HepG2 (cell line): ENCODE results near the gene PA2G4. TPM values are rescaled to one million over a fixed set of nuclear protein-coding genes. Genes with fewer than 3 reads are reported as not detected.

Source experiments
- ATAC-seq: fragments of 200-7000 bp; cut with Tn5 transposase; 3 replicates; pipeline ENCODE4 v1.9.1; 2020; ENCODE audit warnings: mild to moderate bottlenecking, moderate library complexity
- BruUV-seq: library from RNA; stranded (reverse); fragments of 400-500 nt; replicated peaks from 2 replicates; lab custom pipeline; 2021; lab: Mats Ljungman, UMichigan
- CTCF ChIA-PET: fragments of 300-600 bp; formaldehyde crosslinking; extraction: SDS; loops from one replicate; lab custom pipeline; 2021; ENCODE audit warnings: low total read pairs, inconsistent platforms, low intra/inter-chr PET ratio; lab: Yijun Ruan, JAX
- POLR2A ChIA-PET: fragments of 350-600 bp; sonication (Branson Sonifier 250); formaldehyde crosslinking; loops from one replicate; lab custom pipeline; 2020; ENCODE audit warnings: antibody characterized with exemption, inconsistent platforms; lab: Yijun Ruan, JAX
- DNase-seq: peaks from one replicate; pipeline ENCODE4 v3.0.0-alpha.2; 2015; ENCODE audit warnings: low spot score
- FAIRE-seq: peaks from 3 replicates; lab custom pipeline; 2011; peaks lifted over from hg19 to GRCh38; lab: Jason Lieb, UNC
- H2AFZ ChIP-seq: one replicate; pipeline ENCODE4 v1.6.1; 2011; ENCODE audit warnings: low read length, inconsistent platforms
- H3K27ac ChIP-seq: fragments of 300-600 bp; 3 replicates; pipeline ENCODE4 v1.8.0; 2011; ENCODE audit warnings: mixed run types, mild to moderate bottlenecking, mixed read lengths, low read length, inconsistent platforms; ENCODE audit not compliant: insufficient read depth; ENCODE audit errors: extremely low read length
- H3K27me3 ChIP-seq, 2 experiments: fragments of 200-600 bp in 1 of 2; 2 replicates in 1 of 2; 3 replicates in 1 of 2; pipeline versions ENCODE4 v1.6.0 to v1.8.0; 2011; ENCODE audit warnings: low read length in 2 of 2, mild to moderate bottlenecking in 2 of 2, moderate library complexity in 2 of 2, inconsistent platforms in 1 of 2; ENCODE audit not compliant: insufficient read depth in 2 of 2, control insufficient read depth in 1 of 2
- H3K36me3 ChIP-seq, 2 experiments: fragments of 200-600 bp in 1 of 2; replicated peaks in 1 of 2; 2 replicates in 1 of 2; 3 replicates in 1 of 2; pipeline versions ENCODE4 v1.5.1 to v1.8.0; 2011; ENCODE audit warnings: low read length in 2 of 2, inconsistent platforms in 1 of 2; ENCODE audit not compliant: insufficient read depth in 2 of 2, control insufficient read depth in 1 of 2
- H3K4me1 ChIP-seq: 2 replicates; pipeline ENCODE4 v1.5.1; 2012; ENCODE audit warnings: low read length, inconsistent platforms; ENCODE audit not compliant: insufficient read depth
- H3K4me2 ChIP-seq: 2 replicates; pipeline ENCODE4 v1.6.0; 2011; ENCODE audit warnings: low read depth, low read length, inconsistent platforms
- H3K4me3 ChIP-seq, 3 experiments: fragments of 200-600 bp in 1 of 3; sonication (generic), shearing (Covaris generic) in 1 of 3; replicated peaks in 1 of 3; 2 replicates each; pipeline ENCODE4 v1.5.1; 2011 to 2016; ENCODE audit warnings: low read length in 3 of 3, inconsistent platforms in 2 of 3, low read depth in 2 of 3, mild to moderate bottlenecking in 2 of 3, control low read depth in 1 of 3, mixed read lengths in 1 of 3; ENCODE audit not compliant: insufficient read depth in 1 of 3
- H3K79me2 ChIP-seq: one replicate; pipeline ENCODE4 v1.6.1; 2011; ENCODE audit warnings: low read length, inconsistent platforms; ENCODE audit not compliant: insufficient read depth
- H3K9ac ChIP-seq: 2 replicates; pipeline ENCODE4 v1.6.0; 2011; ENCODE audit warnings: mild to moderate bottlenecking, low read depth, low read length, inconsistent platforms; ENCODE audit not compliant: insufficient read depth
- H3K9me3 ChIP-seq: 2 replicates; pipeline ENCODE4 v1.5.1; 2012; ENCODE audit warnings: mild to moderate bottlenecking, low read length
- H4K20me1 ChIP-seq: 2 replicates; pipeline ENCODE4 v1.6.0; 2011; ENCODE audit warnings: inconsistent platforms, mild to moderate bottlenecking, low read length, moderate library complexity; ENCODE audit not compliant: insufficient read depth
- AHR ChIP-seq: IDR thresholded peaks from 2 replicates; pipeline ENCODE4 v1.6.1; 2018; ENCODE audit warnings: missing genetic modification reagents, missing compliant biosample characterization
- MED8 ChIP-seq: sonication (generic); formaldehyde crosslinking; IDR thresholded peaks from 2 replicates; pipeline ENCODE4 v1.8.1; 2023; ENCODE audit warnings: mild to moderate bottlenecking, missing genetic modification reagents; ENCODE audit not compliant: insufficient replicate concordance
- RARA ChIP-seq: IDR thresholded peaks from 2 replicates; pipeline ENCODE4 v1.6.1; 2016; ENCODE audit warnings: missing genetic modification reagents, missing compliant biosample characterization
- RXRA ChIP-seq: sonication (generic); formaldehyde crosslinking; IDR thresholded peaks from 2 replicates; pipeline ENCODE4 v1.5.1; 2020; ENCODE audit warnings: missing genetic modification reagents
- SSRP1 ChIP-seq: IDR thresholded peaks from 2 replicates; pipeline ENCODE4 v1.6.1; 2016; ENCODE audit warnings: control low read depth
- THYN1 ChIP-seq: sonication (generic); formaldehyde crosslinking; IDR thresholded peaks from 2 replicates; pipeline ENCODE4 v1.8.1; 2023; ENCODE audit warnings: low read depth, mild to moderate bottlenecking, moderate library complexity, missing genetic modification reagents, borderline replicate concordance
- ZBTB33 ChIP-seq: sonication (generic); formaldehyde crosslinking; IDR thresholded peaks from 2 replicates; pipeline ENCODE4 v1.4.0; 2020; ENCODE audit warnings: missing genetic modification reagents
- ZNF10 ChIP-seq: sonication (generic); formaldehyde crosslinking; IDR thresholded peaks from 2 replicates; pipeline ENCODE4 v1.4.0; 2020; ENCODE audit warnings: mild to moderate bottlenecking, low read depth, missing genetic modification reagents, borderline replicate concordance
- ZNF496 ChIP-seq: sonication (generic); formaldehyde crosslinking; IDR thresholded peaks from 2 replicates; pipeline ENCODE4 v1.8.1; 2023; ENCODE audit warnings: mild to moderate bottlenecking, moderate library complexity, missing genetic modification reagents; ENCODE audit not compliant: insufficient replicate concordance
- ZSCAN25 ChIP-seq: sonication (generic); formaldehyde crosslinking; IDR thresholded peaks from 2 replicates; pipeline ENCODE4 v1.8.0; 2022; ENCODE audit warnings: mild to moderate bottlenecking, missing genetic modification reagents
- ZXDC ChIP-seq: sonication (generic); formaldehyde crosslinking; IDR thresholded peaks from 2 replicates; pipeline ENCODE4 v1.5.0; 2020; ENCODE audit warnings: mild to moderate bottlenecking, missing genetic modification reagents
- WGBS: methylation state at CpG from one replicate; pipeline ENCODE4 v1.1.6; 2017; ENCODE audit warnings: low lambda C conversion rate; 5-methylcytosine and 5-hydroxymethylcytosine counted together
- in situ Hi-C: cut with HindIII; loops from 2 replicates; pipeline ENCODE4 v1.10.0; 2017; ENCODE audit warnings: low pct_unique_long_range_greater_than_20kb; ENCODE audit not compliant: extremely low pct_ligation_motif_present
- intact Hi-C: fragments of 100-400 bp; cut with micrococcal nuclease; formaldehyde crosslinking; loops from one replicate; pipeline ENCODE4 v1.10.0; 2022; ENCODE audit not compliant: unreplicated experiment
- polyA plus RNA-seq, 8 experiments: library from polyadenylated mRNA; depleted of rRNA in 3 of 8; stranded (reverse) in 7 of 8; unstranded in 1 of 8; fragments of >200 nt; fragmentation: Illumina TruSeq in 4 of 8; extraction: Trizol in 4 of 8; gene quantifications; 2 replicates each; pipeline versions ENCODE4 v1.2.1 to v1.2.3, GENCODE V29; 2011 to 2016; ENCODE audit warnings: low read depth in 4 of 8, missing spikeins in 1 of 8, mixed read lengths in 1 of 8; ENCODE audit not compliant: insufficient read depth in 1 of 8
- total RNA-seq, 5 experiments: library from RNA; depleted of rRNA; stranded (reverse); fragments of >200 nt; fragmentation: Illumina TruSeq; extraction: Trizol; gene quantifications; 2 replicates each; pipeline ENCODE4 v1.2.3, GENCODE V29; 2016; ENCODE audit warnings: low read depth in 1 of 5

Gene PA2G4
- total and polyA plus RNA-seq, 2 of the 13 experiments (the other 11 are each of a cell fraction or from before 2014, with no cell fraction given), result 147 to 240 TPM

GRCh38 chr12:56154818-56155217 is 50.5 kb downstream of the PA2G4 start:
- no peak for ATAC-seq
- CTCF ChIA-PET, result no interaction called here
- peak; percentile 20 for TF ChIP-seq MED8 (CRISPR knock-in tag)
- TF ChIP-seq ZSCAN25 (CRISPR knock-in tag), result no peak
- POLR2A ChIA-PET, result interaction anchor here (0.8 to 2.3 kb wide), 7 partner anchors 27 to 67 kb away, joined by 3 to 17 read pairs (median 4); partner anchors contain the start of genes ESYT1, PA2G4, RNF41 and SMARCC2
- Histone ChIP-seq H3K4me2 (no peak overlapping the region), H3K79me2 (peaks cover 32% of the 10 kb centered on the region), H3K27me3 (no peaks in the 10 kb centered on the region; a peak in 1 of 5 replicates), H3K9ac (no peak overlapping the region), H2AFZ (no peak overlapping the region), H4K20me1 (peaks cover 8% of the 10 kb centered on the region; the same call in 1 of the 2 replicates), H3K36me3 (peaks cover 3 to 5% of the 10 kb centered on the region in 2 experiments), H3K27ac (no peak overlapping the region), H3K9me3 (no peaks in the 10 kb centered on the region), H3K4me3 (no peak overlapping the region), H3K4me1 (peaks cover 51% of the 10 kb centered on the region)
- FAIRE-seq, result no peak
- intact Hi-C loops (loop anchor here (5.0 kb wide), 1 partner anchor 37 kb away; no protein-coding TSS in a partner anchor), in situ Hi-C loops (loop anchor here (5.0 kb wide), 1 partner anchor 33 kb away; no protein-coding TSS in a partner anchor)
- 92% methylated on average over 5 of the region's 5 CpGs for WGBS
- no TSS peak for BruUV-seq
- DNase-seq, result no peak

- Histone ChIP-seq H3K4me2 (0 out of 2 replicates have a peak overlapping the region, but pooled peaks have one; percentile 15), H3K27ac (peak overlapping the region; percentile 44), H4K20me1 (peaks cover 14% of the 10 kb centered on the region; the same call in 1 of the 2 replicates), H3K9ac (no peak overlapping the region), H2AFZ (no peak overlapping the region), H3K4me3 (no peak overlapping the region), H3K27me3 (no peaks in the 10 kb centered on the region; a peak in 1 of 5 replicates), H3K79me2 (peaks cover 37% of the 10 kb centered on the region), H3K9me3 (no peaks in the 10 kb centered on the region), H3K4me1 (peaks cover 56% of the 10 kb centered on the region), H3K36me3 (peaks cover 7 to 10% of the 10 kb centered on the region in 2 experiments)
- FAIRE-seq (no peak), ATAC-seq (no peak), DNase-seq (no peak)
- WGBS, result 68% methylated on average over 11 of the region's 11 CpGs
- no TSS peak for BruUV-seq
- ChIA-PET POLR2A (interaction anchor here (0.8 to 2.3 kb wide), 6 partner anchors 27 to 66 kb away, joined by 3 to 17 read pairs (median 4); partner anchors contain the start of genes ESYT1, PA2G4, RNF41 and SMARCC2), CTCF (no interaction called here)
- intact Hi-C loops, result loop anchor here (5.0 kb wide), 1 partner anchor 37 kb away; no protein-coding TSS in a partner anchor
- in situ Hi-C loops, result loop anchor here (5.0 kb wide), 1 partner anchor 33 kb away; no protein-coding TSS in a partner anchor
- TF ChIP-seq RXRA (CRISPR knock-in tag) (no peak; the same call in 1 of the 2 replicates), ZNF496 (no peak), THYN1 (CRISPR knock-in tag) (no peak), ZXDC (no peak), ZNF10 (CRISPR knock-in tag) (no peak), RARA (CRISPR knock-in tag) (peak; percentile 66), AHR (CRISPR knock-in tag) (no peak), ZBTB33 (CRISPR knock-in tag) (peak; percentile 30; the same call in 1 of the 2 replicates), SSRP1 (CRISPR knock-in tag) (peak; percentile 50; the same call in 1 of the 2 replicates)
These were observed 51.0 kb downstream of the PA2G4 start for GRCh38 chr12:56155256-56155845.
